22Rv1 (cell line): ENCODE results near the gene RNF212.
"Not testable (repeated sequence)": the region's sequence is repeated elsewhere in the genome, so short reads cannot be mapped to it uniquely, and the experiment has no call there.

Experiments used
- CTCF ChIP-seq: fragments of 450-650 bp; IDR thresholded peaks from 2 replicates; pipeline ENCODE4 v1.5.1; 2017; ENCODE audit warnings: mild to moderate bottlenecking
- ZFX ChIP-seq: fragments of 450-650 bp; IDR thresholded peaks from 2 replicates; pipeline ENCODE4 v1.6.1; 2017; ENCODE audit warnings: antibody characterized with exemption, borderline replicate concordance

- not testable (repeated sequence) for TF ChIP-seq CTCF, ZFX
Observed at GRCh38 chr4:1046581-1047011, 66.8 kb downstream of the RNF212 start.
